ENCODE results near the gene RHBG.

GRCh38 chr1:156433032-156433431 is 64.0 kb downstream of the RHBG start:
- TF ChIP-seq MAFK (IDR thresholded peaks at IDR 0.05; ENCODE audit: low read depth, low read length) (no peak), CTCF (conservative IDR thresholded peaks at IDR 0.05; ENCODE audit: low read depth, low read length) (no peak), MAZ (IDR thresholded peaks at IDR 0.05; ENCODE audit: borderline replicate concordance, low read depth, low read length) (no peak), FOS (IDR thresholded peaks at IDR 0.05; ENCODE audit: low read depth, low read length) (no peak), RCOR1 (IDR thresholded peaks at IDR 0.05; ENCODE audit: insufficient replicate concordance, low read length) (no peak), POLR2A (IDR thresholded peaks at IDR 0.05; ENCODE audit: low read depth, low read length) (no peak), RFX5 (IDR thresholded peaks at IDR 0.05; ENCODE audit: low read depth, low read length) (no peak), CHD1 (IDR thresholded peaks at IDR 0.05; ENCODE audit: low read depth, low read length) (no peak), MXI1 (IDR thresholded peaks at IDR 0.05; ENCODE audit: borderline replicate concordance, low read depth, low read length) (no peak), NFE2L2 (IDR thresholded peaks at IDR 0.05; ENCODE audit: low read depth, low read length) (no peak), SMC3 (IDR thresholded peaks at IDR 0.05; ENCODE audit: low read depth, low read length) (no peak), RAD21 (IDR thresholded peaks at IDR 0.05; ENCODE audit: low read length) (no peak)

Measured in IMR-90 (cell line).